A204.1 (cell line): Measurements from ENCODE around the gene CD226.
"Not testable (repeated sequence)": the region's sequence is repeated elsewhere in the genome, so short reads cannot be mapped to it uniquely, and the experiment has no call there.

Source experiments
- FAIRE-seq: peaks from 2 replicates; lab custom pipeline; 2012; peaks lifted over from hg19 to GRCh38; lab: Jason Lieb, UNC

The CD226 gene

GRCh38 chr18:69871363-69871762, 76.3 kb downstream of the CD226 start:
- FAIRE-seq = no peak

GRCh38 chr18:69870736-69871135, 76.9 kb downstream of the CD226 start:
- FAIRE-seq = no peak

- no peak for FAIRE-seq
These were observed 81.5 kb downstream of the CD226 start for GRCh38 chr18:69866212-69866611.

GRCh38 chr18:69865776-69866175, 81.9 kb downstream of the CD226 start:
- FAIRE-seq = no peak

- not testable (repeated sequence) for FAIRE-seq
These were observed 82.9 kb downstream of the CD226 start for GRCh38 chr18:69864802-69865201.

- no peak for FAIRE-seq
These were observed 88.8 kb downstream of the CD226 start for GRCh38 chr18:69858897-69859296.

GRCh38 chr18:69854455-69854854, 93.2 kb downstream of the CD226 start:
- FAIRE-seq = no peak

- no peak for FAIRE-seq
These were observed 94.6 kb downstream of the CD226 start for GRCh38 chr18:69853051-69853450.

GRCh38 chr18:69845593-69846506, 101.8 kb downstream of the CD226 start:
- no peak for FAIRE-seq

- FAIRE-seq = no peak
These were observed 103.0 kb downstream of the CD226 start for GRCh38 chr18:69844656-69845055.

- no peak for FAIRE-seq
These were observed 104.7 kb downstream of the CD226 start for GRCh38 chr18:69843015-69843414.

- FAIRE-seq = no peak
These were observed 106.6 kb downstream of the CD226 start for GRCh38 chr18:69841117-69841516.

GRCh38 chr18:69840445-69840844, 107.2 kb downstream of the CD226 start:
- no peak for FAIRE-seq

GRCh38 chr18:69840001-69840400, 107.7 kb downstream of the CD226 start:
- no peak for FAIRE-seq

GRCh38 chr18:69839497-69839896, 108.2 kb downstream of the CD226 start:
- no peak for FAIRE-seq

GRCh38 chr18:69838620-69839411, 108.9 kb downstream of the CD226 start:
- FAIRE-seq = no peak

GRCh38 chr18:69838003-69838402, 109.7 kb downstream of the CD226 start:
- no peak for FAIRE-seq

- FAIRE-seq = not testable (repeated sequence)
These were observed 112.7 kb downstream of the CD226 start for GRCh38 chr18:69834980-69835379.

GRCh38 chr18:69830189-69830588, 117.5 kb downstream of the CD226 start:
- FAIRE-seq = no peak

- no peak for FAIRE-seq
These were observed 127.1 kb downstream of the CD226 start for GRCh38 chr18:69820538-69820937.

GRCh38 chr18:69819460-69819859, 128.2 kb downstream of the CD226 start:
- FAIRE-seq = no peak

- FAIRE-seq = no peak
These were observed 130.2 kb downstream of the CD226 start for GRCh38 chr18:69817335-69817940.

- no peak for FAIRE-seq
These were observed 132.8 kb downstream of the CD226 start for GRCh38 chr18:69814861-69815385.
